ENCODE results near the gene ATRNL1. TPM values are rescaled to one million over a fixed set of nuclear protein-coding genes. Genes with fewer than 3 reads are reported as not detected.

The ATRNL1 gene
- total RNA-seq, 1 donor from 2014 or later: 15.5 TPM

DNA sequence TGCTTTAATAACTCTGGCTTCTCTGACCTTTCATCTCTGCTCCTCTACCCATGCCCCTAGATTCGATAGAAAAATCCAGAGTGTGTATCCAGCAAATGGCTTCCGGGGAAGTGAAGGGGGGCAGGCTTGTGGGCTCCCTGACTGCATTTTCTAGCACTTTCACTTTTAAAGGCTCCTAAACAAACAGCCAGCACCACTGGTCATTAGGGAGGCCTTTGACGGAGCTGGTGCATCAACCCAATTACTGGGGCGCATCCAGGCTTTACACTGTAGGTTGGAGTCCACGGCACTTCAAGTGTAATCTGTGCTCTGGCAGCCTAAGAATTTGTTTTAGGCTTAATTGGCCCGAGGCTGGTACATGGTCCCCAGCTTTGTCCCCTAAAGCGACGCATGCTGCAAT, 887.9 kb downstream of the ATRNL1 start:
- no peaks in the 10 kb centered on the region for H3K4me1 ChIP-seq
- DNase-seq (ENCODE audit: extremely low spot score in 2 of 2): no peak
- H3K36me3 ChIP-seq: no peaks in the 10 kb centered on the region
- no peaks in the 10 kb centered on the region for H3K9me3 ChIP-seq
- intact Hi-C loops (cut with DNase I): no loop called here
- H3K4me3 ChIP-seq: no peak overlapping the region
- TF ChIP-seq POLR2A (IDR thresholded peaks at IDR 0.05): no peak
- no peak for TF ChIP-seq POLR2AphosphoS5 (IDR thresholded peaks at IDR 0.05; ENCODE audit: insufficient read depth in 1 of 2, low read depth in 1 of 2)
- TF ChIP-seq, protein P1, sequence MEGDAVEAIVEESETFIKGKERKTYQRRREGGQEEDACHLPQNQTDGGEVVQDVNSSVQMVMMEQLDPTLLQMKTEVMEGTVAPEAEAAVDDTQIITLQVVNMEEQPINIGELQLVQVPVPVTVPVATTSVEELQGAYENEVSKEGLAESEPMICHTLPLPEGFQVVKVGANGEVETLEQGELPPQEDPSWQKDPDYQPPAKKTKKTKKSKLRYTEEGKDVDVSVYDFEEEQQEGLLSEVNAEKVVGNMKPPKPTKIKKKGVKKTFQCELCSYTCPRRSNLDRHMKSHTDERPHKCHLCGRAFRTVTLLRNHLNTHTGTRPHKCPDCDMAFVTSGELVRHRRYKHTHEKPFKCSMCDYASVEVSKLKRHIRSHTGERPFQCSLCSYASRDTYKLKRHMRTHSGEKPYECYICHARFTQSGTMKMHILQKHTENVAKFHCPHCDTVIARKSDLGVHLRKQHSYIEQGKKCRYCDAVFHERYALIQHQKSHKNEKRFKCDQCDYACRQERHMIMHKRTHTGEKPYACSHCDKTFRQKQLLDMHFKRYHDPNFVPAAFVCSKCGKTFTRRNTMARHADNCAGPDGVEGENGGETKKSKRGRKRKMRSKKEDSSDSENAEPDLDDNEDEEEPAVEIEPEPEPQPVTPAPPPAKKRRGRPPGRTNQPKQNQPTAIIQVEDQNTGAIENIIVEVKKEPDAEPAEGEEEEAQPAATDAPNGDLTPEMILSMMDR (IDR thresholded peaks at IDR 0.05): no peak
- H3K27ac ChIP-seq: no peak overlapping the region
- H3K27me3 ChIP-seq: no peaks in the 10 kb centered on the region

DNA sequence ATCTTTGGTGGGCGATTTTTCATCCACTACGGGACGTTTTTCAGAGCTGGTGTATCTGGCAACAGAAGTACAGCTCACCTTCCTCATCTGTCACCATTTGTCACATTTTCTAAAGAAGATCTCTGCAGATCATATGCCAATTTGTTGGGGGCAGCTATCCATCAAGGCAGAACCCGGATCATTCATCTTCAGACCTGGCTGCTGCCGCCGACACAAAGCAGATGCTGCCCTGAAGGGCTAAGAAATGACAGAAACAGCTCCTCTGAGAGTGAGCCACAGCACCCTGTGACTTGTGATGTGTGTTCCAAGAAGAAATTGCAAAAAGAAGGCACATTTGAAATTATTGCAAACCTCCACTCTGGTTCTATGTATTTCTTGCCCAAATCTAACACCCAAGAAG, 888.9 kb downstream of the ATRNL1 start:
- Histone ChIP-seq H3K4me1 (no peaks in the 10 kb centered on the region), H3K27me3 (no peaks in the 10 kb centered on the region), H3K36me3 (no peaks in the 10 kb centered on the region), H3K27ac (no peak overlapping the region), H3K9me3 (no peaks in the 10 kb centered on the region), H3K4me3 (no peak overlapping the region)
- intact Hi-C loops (cut with DNase I): no loop called here
- TF ChIP-seq POLR2A (IDR thresholded peaks at IDR 0.05) (no peak), POLR2AphosphoS5 (IDR thresholded peaks at IDR 0.05; ENCODE audit: insufficient read depth in 1 of 2, low read depth in 1 of 2) (no peak)
- TF ChIP-seq, protein P1 (IDR thresholded peaks at IDR 0.05): no peak
- DNase-seq (ENCODE audit: extremely low spot score in 2 of 2): no peak

DNA sequence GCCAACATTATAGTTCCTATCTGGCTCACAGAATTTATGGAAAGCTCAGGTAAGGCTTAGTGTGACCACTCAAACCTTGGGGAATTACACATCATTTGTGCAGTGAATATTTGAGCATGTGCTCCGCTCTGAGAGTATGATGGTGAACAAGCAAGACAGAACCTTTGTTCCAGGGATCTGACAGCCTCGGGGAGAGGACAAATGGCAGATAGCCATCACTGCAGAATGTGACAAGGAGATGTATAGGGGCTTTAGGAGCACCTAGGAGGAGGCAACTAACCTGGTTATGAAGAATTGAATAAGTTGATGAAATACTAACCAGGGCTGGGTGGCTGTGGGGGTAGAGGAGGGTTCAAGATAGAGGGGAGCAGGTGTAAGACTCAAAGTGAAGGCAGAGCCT, 889.4 kb downstream of the ATRNL1 start:
- no peaks in the 10 kb centered on the region for H3K27me3 ChIP-seq

DNA sequence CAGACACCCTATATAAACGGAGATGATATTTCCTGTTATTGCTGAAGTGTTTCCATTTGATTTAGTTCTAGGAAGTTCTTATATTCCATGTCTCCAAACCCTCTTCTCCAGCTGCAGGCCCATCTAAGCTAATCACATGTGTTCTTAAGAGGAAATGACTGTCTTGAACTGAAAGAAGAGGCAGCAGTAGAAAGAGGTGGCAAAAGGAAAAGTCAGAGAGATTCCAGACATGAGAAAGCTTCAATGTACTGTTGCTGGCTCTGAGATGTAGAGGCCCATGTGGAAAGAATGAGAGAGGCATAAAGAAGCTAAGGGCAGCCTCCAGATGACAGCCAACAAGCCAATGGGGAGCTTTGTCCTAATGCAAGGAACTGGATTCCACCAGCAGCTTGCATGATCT, 892.6 kb downstream of the ATRNL1 start:
- TF ChIP-seq, protein P1 (IDR thresholded peaks at IDR 0.05): no peak
- no peak for TF ChIP-seq POLR2AphosphoS5 (IDR thresholded peaks at IDR 0.05; ENCODE audit: insufficient read depth in 1 of 2, low read depth in 1 of 2)
- TF ChIP-seq POLR2A (IDR thresholded peaks at IDR 0.05): no peak
- Histone ChIP-seq H3K4me1 (no peaks in the 10 kb centered on the region), H3K27ac (no peak overlapping the region), H3K4me3 (no peak overlapping the region), H3K36me3 (no peaks in the 10 kb centered on the region), H3K27me3 (no peaks in the 10 kb centered on the region), H3K9me3 (no peaks in the 10 kb centered on the region)
- intact Hi-C loops (cut with DNase I): no loop called here
- DNase-seq (ENCODE audit: extremely low spot score in 2 of 2): no peak

More for the DNA sequence above, 889.4 kb downstream of the ATRNL1 start:
- no peaks in the 10 kb centered on the region for H3K36me3 ChIP-seq
- intact Hi-C loops (cut with DNase I): no loop called here
- no peak for TF ChIP-seq POLR2AphosphoS5 (IDR thresholded peaks at IDR 0.05; ENCODE audit: insufficient read depth in 1 of 2, low read depth in 1 of 2)
- TF ChIP-seq, protein P1 (IDR thresholded peaks at IDR 0.05): no peak
- TF ChIP-seq POLR2A (IDR thresholded peaks at IDR 0.05): no peak
- DNase-seq (ENCODE audit: extremely low spot score in 2 of 2): no peak
- no peaks in the 10 kb centered on the region for H3K4me1 ChIP-seq
- H3K9me3 ChIP-seq: no peaks in the 10 kb centered on the region
- H3K4me3 ChIP-seq: no peak overlapping the region
- H3K27ac ChIP-seq: no peak overlapping the region

DNA sequence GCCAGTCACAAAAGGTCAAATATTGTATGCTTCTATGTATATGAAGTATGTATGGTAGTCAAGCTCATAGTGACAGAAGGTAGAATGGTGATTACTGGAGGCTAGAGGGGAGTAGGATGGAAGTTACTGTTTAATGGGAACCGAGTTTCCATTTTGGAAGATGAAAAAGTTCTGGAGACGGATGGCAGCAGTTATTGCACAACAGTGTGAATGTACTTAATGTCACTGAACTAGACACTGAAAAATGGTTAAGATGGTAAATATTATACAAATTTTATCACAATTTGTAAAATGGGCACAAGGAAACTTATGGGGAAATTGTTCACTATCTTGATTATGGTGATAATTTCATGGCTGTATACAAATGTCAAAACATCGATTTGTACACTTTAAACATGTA, 895.2 kb downstream of the ATRNL1 start:
- intact Hi-C loops (cut with DNase I): no loop called here
- DNase-seq (ENCODE audit: extremely low spot score in 2 of 2): no peak
- Histone ChIP-seq H3K4me3 (no peak overlapping the region), H3K36me3 (no peaks in the 10 kb centered on the region), H3K27me3 (no peaks in the 10 kb centered on the region), H3K27ac (no peak overlapping the region), H3K9me3 (no peaks in the 10 kb centered on the region), H3K4me1 (no peaks in the 10 kb centered on the region)
- TF ChIP-seq POLR2A (IDR thresholded peaks at IDR 0.05) (no peak), POLR2AphosphoS5 (IDR thresholded peaks at IDR 0.05; ENCODE audit: insufficient read depth in 1 of 2, low read depth in 1 of 2) (no peak)
- TF ChIP-seq, protein P1 (IDR thresholded peaks at IDR 0.05): no peak
